ENCODE results near the gene ATP6V1C2.

DNA sequence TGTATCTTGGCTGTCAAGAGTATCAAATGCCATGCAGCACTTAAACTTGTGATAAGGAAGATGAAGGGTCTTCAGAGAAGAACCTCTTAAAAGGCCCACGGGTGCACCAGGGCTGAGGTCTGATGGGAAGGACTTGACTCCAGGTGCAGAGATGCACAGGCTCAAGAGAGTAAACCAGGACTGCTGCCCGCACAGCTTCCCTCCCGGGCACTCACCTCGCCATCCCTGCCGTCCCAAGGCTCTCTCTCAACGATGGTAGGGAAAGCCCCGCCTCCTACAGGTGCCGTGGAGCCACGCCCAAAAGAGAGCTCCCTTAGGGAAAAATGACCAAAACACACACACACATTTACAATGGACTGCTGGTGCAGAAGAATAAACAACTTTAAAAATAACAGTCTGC, 63.3 kb downstream of the ATP6V1C2 start:
- TF ChIP-seq POLR2A (IDR thresholded peaks at IDR 0.05), result no peak
- TF ChIP-seq, protein P1, sequence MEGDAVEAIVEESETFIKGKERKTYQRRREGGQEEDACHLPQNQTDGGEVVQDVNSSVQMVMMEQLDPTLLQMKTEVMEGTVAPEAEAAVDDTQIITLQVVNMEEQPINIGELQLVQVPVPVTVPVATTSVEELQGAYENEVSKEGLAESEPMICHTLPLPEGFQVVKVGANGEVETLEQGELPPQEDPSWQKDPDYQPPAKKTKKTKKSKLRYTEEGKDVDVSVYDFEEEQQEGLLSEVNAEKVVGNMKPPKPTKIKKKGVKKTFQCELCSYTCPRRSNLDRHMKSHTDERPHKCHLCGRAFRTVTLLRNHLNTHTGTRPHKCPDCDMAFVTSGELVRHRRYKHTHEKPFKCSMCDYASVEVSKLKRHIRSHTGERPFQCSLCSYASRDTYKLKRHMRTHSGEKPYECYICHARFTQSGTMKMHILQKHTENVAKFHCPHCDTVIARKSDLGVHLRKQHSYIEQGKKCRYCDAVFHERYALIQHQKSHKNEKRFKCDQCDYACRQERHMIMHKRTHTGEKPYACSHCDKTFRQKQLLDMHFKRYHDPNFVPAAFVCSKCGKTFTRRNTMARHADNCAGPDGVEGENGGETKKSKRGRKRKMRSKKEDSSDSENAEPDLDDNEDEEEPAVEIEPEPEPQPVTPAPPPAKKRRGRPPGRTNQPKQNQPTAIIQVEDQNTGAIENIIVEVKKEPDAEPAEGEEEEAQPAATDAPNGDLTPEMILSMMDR (IDR thresholded peaks at IDR 0.05), result no peak
